CD4-positive, alpha-beta T cell treated with Interleukin-15 for 4 hours (primary cell): ENCODE results near the gene LMF1.
"Not testable (repeated sequence)": the region's sequence is repeated elsewhere in the genome, so short reads cannot be mapped to it uniquely, and the experiment has no call there.

Experiments used
- DNase-seq: peaks from one replicate; pipeline ENCODE4 v3.0.0-alpha.2; 2020; ENCODE audit warnings: low spot score

LMF1 gene

GRCh38 chr16:850668-851067 is 120.1 kb downstream of the LMF1 start:
- DNase-seq, result no peak

GRCh38 chr16:848510-849253 is 122.1 kb downstream of the LMF1 start:
- DNase-seq, result no peak

GRCh38 chr16:847681-848445 is 122.9 kb downstream of the LMF1 start:
- DNase-seq, result no peak

GRCh38 chr16:847151-847550 is 123.6 kb downstream of the LMF1 start:
- no peak for DNase-seq

GRCh38 chr16:845351-845745 is 125.4 kb downstream of the LMF1 start:
- no peak for DNase-seq

GRCh38 chr16:844638-845350 is 126.0 kb downstream of the LMF1 start:
- DNase-seq, result no peak

GRCh38 chr16:843771-844170 is 127.0 kb downstream of the LMF1 start:
- no peak for DNase-seq

GRCh38 chr16:842711-843560 is 127.8 kb downstream of the LMF1 start:
- no peak for DNase-seq

GRCh38 chr16:842061-842476 is 128.7 kb downstream of the LMF1 start:
- DNase-seq, result no peak

GRCh38 chr16:841455-842060 is 129.2 kb downstream of the LMF1 start:
- no peak for DNase-seq

- no peak for DNase-seq
Observed at GRCh38 chr16:840561-841454, 130.0 kb downstream of the LMF1 start.

- DNase-seq, result no peak
Observed at GRCh38 chr16:839643-840408, 131.0 kb downstream of the LMF1 start.

- DNase-seq, result no peak
Observed at GRCh38 chr16:838741-839140, 132.0 kb downstream of the LMF1 start.

- DNase-seq, result not testable (repeated sequence)
Observed at GRCh38 chr16:836822-837221, 134.0 kb downstream of the LMF1 start.

GRCh38 chr16:836221-836620 is 134.6 kb downstream of the LMF1 start:
- no peak for DNase-seq

- no peak for DNase-seq
Observed at GRCh38 chr16:835373-835772, 135.4 kb downstream of the LMF1 start.

- DNase-seq, result no peak
Observed at GRCh38 chr16:833411-833810, 137.4 kb downstream of the LMF1 start.

- DNase-seq, result no peak
Observed at GRCh38 chr16:832652-833336, 138.0 kb downstream of the LMF1 start.
